ENCODE measurements around the gene TCF4. TPM values are rescaled to one million over a fixed set of nuclear protein-coding genes. Genes with fewer than 3 reads are reported as not detected.

TCF4 gene
- polyA plus RNA-seq, 1 donor (not counting 4 experiments of a cell fraction or from before 2014, with no cell fraction given) = 9.7 TPM

DNA sequence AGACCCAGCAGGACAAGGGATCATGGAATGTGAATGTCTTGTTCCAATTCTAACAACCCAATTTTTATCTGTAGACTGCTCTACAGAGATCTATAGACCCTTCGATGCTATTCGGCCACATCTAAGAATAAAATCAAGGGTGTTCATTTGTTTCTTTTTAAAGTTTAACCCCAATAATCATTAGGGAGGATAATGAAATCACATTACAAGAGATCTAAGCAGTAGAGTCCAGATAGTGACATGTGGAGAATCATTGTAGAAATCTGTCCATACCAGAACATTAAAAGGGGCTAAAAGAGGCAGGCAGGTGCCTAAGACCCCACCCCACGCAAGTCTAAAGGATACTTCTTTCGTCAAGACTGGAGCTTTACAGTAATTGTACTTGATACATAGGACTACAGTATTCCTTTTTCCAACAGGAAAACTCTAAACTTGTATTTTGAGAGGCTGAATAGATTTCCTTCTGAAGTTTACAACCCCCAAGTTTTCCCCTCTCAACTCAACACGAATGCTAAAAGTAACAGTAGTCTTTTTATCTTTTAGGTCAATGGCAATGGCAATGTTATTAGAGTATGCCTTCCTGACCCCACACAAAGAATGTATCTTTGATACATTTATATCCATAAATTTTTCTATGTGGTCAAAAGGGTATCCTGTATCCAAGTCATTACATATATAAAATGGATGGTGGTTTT is 183.7 kb downstream of the TCF4 start:
- Histone ChIP-seq H3K9me3 (ENCODE audit: control insufficient read depth, low read depth, low read length) (no peaks in the 10 kb centered on the region), H3K4me2 (ENCODE audit: control insufficient read depth, extremely low read depth, insufficient read depth, low read depth, low read length) (no peak overlapping the region), H4K20me1 (ENCODE audit: control insufficient read depth, extremely low read depth, insufficient read depth, low read length) (no peaks in the 10 kb centered on the region), H3K4me3 (ENCODE audit: control insufficient read depth in 2 of 3, extremely low read depth in 1 of 3, insufficient read depth in 2 of 3, low read depth in 1 of 3, low read length in 3 of 3) (no peak overlapping the region), H3K4me1 (ENCODE audit: control insufficient read depth, extremely low read depth, insufficient read depth, low read length) (peaks cover 6% of the 10 kb centered on the region), H3K27me3 (ENCODE audit: control insufficient read depth, extremely low read depth, insufficient read depth, low read length) (no peaks in the 10 kb centered on the region), H3K36me3 (ENCODE audit: control insufficient read depth in 2 of 2, extremely low read depth in 1 of 2, insufficient read depth in 2 of 2, low read length in 2 of 2) (peaks cover 0 to 3% of the 10 kb centered on the region in 2 experiments), H2AFZ (ENCODE audit: control insufficient read depth, low read length) (no peak overlapping the region), H3K27ac (ENCODE audit: control insufficient read depth, insufficient read depth, low read length) (no peak overlapping the region), H3K9ac (ENCODE audit: control insufficient read depth, extremely low read depth, insufficient read depth, low read length) (no peak overlapping the region), H3K9me1 (ENCODE audit: control insufficient read depth, extremely low read depth, insufficient read depth, low read length) (no peaks in the 10 kb centered on the region), H3K79me2 (ENCODE audit: control insufficient read depth, insufficient read depth, low read length) (no peaks in the 10 kb centered on the region)
- no peak for TF ChIP-seq EZH2 (IDR thresholded peaks at IDR 0.05; ENCODE audit: low read length)
- TF ChIP-seq, protein P1, sequence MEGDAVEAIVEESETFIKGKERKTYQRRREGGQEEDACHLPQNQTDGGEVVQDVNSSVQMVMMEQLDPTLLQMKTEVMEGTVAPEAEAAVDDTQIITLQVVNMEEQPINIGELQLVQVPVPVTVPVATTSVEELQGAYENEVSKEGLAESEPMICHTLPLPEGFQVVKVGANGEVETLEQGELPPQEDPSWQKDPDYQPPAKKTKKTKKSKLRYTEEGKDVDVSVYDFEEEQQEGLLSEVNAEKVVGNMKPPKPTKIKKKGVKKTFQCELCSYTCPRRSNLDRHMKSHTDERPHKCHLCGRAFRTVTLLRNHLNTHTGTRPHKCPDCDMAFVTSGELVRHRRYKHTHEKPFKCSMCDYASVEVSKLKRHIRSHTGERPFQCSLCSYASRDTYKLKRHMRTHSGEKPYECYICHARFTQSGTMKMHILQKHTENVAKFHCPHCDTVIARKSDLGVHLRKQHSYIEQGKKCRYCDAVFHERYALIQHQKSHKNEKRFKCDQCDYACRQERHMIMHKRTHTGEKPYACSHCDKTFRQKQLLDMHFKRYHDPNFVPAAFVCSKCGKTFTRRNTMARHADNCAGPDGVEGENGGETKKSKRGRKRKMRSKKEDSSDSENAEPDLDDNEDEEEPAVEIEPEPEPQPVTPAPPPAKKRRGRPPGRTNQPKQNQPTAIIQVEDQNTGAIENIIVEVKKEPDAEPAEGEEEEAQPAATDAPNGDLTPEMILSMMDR (optimal IDR thresholded peaks at IDR 0.05 in 1 of 3, IDR thresholded peaks at IDR 0.05 in 1 of 3, conservative IDR thresholded peaks at IDR 0.05 in 1 of 3; ENCODE audit: extremely low read depth in 1 of 3, insufficient read depth in 2 of 3, low read length in 3 of 3) = no peak
- dilution Hi-C loops (cut with MboI; ENCODE audit: extremely low pct_ligation_motif_present, low sequenced_read_pairs) = no loop called here
- DNase-seq (ENCODE audit: low read depth, low spot score) = no peak
- no peak for FAIRE-seq

DNA sequence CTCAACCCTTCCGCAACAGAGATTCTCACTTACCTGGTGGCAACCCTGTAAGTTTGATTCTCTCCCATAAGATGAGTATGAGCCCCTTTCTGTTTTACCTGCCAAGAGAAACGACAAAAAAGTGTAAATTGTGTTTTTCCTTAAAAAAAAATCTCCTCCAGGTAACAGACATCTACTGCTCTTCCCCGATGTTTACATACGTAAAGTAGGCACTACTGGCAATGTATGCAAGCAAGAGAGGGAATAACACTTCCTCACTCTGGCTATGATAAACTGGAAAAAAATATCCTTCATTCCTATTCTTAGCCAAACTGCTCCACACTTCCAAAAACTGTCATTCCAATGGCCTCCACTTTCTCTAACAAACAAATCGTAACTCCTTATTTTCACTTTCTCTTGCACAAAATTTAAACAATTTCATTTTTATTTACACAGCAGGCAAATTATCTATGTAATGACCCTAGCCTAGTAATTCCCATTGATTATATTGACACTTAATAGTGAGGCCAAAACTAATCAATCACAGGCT is 184.5 kb downstream of the TCF4 start:
- H3K4me3 ChIP-seq (ENCODE audit: control insufficient read depth in 2 of 3, extremely low read depth in 1 of 3, insufficient read depth in 2 of 3, low read depth in 1 of 3, low read length in 3 of 3) = no peak overlapping the region
- no peak overlapping the region for H3K4me2 ChIP-seq (ENCODE audit: control insufficient read depth, extremely low read depth, insufficient read depth, low read depth, low read length)

More for the DNA sequence above, 184.5 kb downstream of the TCF4 start:
- Histone ChIP-seq H3K27ac (ENCODE audit: control insufficient read depth, insufficient read depth, low read length) (no peak overlapping the region), H3K9ac (ENCODE audit: control insufficient read depth, extremely low read depth, insufficient read depth, low read length) (no peak overlapping the region), H4K20me1 (ENCODE audit: control insufficient read depth, extremely low read depth, insufficient read depth, low read length) (no peaks in the 10 kb centered on the region), H3K36me3 (ENCODE audit: control insufficient read depth in 2 of 2, extremely low read depth in 1 of 2, insufficient read depth in 2 of 2, low read length in 2 of 2) (peaks cover 0 to 3% of the 10 kb centered on the region in 2 experiments), H3K79me2 (ENCODE audit: control insufficient read depth, insufficient read depth, low read length) (no peaks in the 10 kb centered on the region), H3K9me1 (ENCODE audit: control insufficient read depth, extremely low read depth, insufficient read depth, low read length) (no peaks in the 10 kb centered on the region), H3K27me3 (ENCODE audit: control insufficient read depth, extremely low read depth, insufficient read depth, low read length) (no peaks in the 10 kb centered on the region), H3K4me1 (ENCODE audit: control insufficient read depth, extremely low read depth, insufficient read depth, low read length) (peaks cover 6% of the 10 kb centered on the region), H2AFZ (ENCODE audit: control insufficient read depth, low read length) (no peak overlapping the region), H3K9me3 (ENCODE audit: control insufficient read depth, low read depth, low read length) (no peaks in the 10 kb centered on the region)
- dilution Hi-C loops (cut with MboI; ENCODE audit: extremely low pct_ligation_motif_present, low sequenced_read_pairs) = no loop called here
- TF ChIP-seq, protein P1 (optimal IDR thresholded peaks at IDR 0.05 in 1 of 3, IDR thresholded peaks at IDR 0.05 in 1 of 3, conservative IDR thresholded peaks at IDR 0.05 in 1 of 3; ENCODE audit: extremely low read depth in 1 of 3, insufficient read depth in 2 of 3, low read length in 3 of 3) = no peak
- TF ChIP-seq EZH2 (IDR thresholded peaks at IDR 0.05; ENCODE audit: low read length) = no peak
- FAIRE-seq = no peak
- DNase-seq (ENCODE audit: low read depth, low spot score) = no peak

All from keratinocyte (primary cell).